ENCODE data around the gene TBC1D10A.

DNA sequence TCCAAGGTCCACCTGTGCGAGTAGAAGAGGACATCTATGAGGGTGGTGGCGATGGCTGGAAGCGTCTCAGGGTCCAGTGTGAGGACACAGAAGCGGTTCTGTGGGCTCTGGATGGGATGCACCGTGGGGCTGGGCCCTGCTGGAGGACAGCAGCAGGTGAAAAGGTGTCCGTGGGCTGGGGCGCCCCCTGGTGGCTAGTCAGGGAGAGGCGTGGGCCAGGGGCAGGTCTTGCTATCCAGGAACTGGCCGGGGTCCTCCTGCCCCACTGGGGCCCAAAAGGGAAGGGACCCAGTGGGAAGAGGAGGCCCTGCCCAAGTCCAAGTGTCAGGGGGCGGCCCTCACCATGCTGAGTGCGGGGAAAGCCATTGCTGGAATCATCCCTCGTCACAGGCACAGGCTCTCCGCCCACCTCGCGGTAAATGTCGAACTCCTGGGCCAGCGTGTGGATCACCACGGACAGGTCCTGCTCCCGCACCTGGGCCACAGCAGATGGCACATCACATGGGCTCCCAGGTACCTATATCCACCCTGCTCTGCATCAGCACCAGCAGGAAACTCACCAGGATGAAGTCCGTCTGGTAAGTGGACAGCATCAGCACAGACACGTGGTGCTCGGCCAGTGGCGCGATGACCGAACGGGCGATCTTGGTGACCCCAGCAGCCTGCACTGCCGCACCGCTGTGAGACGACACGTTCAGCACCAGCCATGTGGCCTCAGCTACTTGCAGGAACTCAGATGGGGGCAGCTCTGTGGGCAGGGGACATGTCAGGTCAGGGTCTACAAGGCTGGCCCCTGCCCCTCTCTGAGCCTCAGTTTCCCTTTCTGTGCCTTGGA is 39.7 kb downstream of the TBC1D10A start:
- TF ChIP-seq POLR2A (IDR thresholded peaks at IDR 0.05; ENCODE audit: low read length) (no peak), GATA1 (IDR thresholded peaks at IDR 0.05; ENCODE audit: low read depth, low read length) (no peak)
